Stimulated activated CD4-positive, alpha-beta T cell treated with anti-CD3 and anti-CD28 coated beads, Interleukin-1b, Interleukin-23, amount 100 ng/mL, for 4 hours (primary cell): ENCODE results near the gene RETREG3.
"Not testable (repeated sequence)": the region's sequence is repeated elsewhere in the genome, so short reads cannot be mapped to it uniquely, and the experiment has no call there.

Experiments
- DNase-seq, 2 donors: peaks; one replicate each; pipeline ENCODE4 v3.0.0-alpha.2; 2020; ENCODE audit warnings: low read depth in 2 of 2

RETREG3 gene

GRCh38 chr17:42573095-42573494, 36.1 kb downstream of the RETREG3 start:
- DNase-seq, result no peak

- no peak for DNase-seq
These were observed 37.5 kb downstream of the RETREG3 start for GRCh38 chr17:42571435-42572225.

- DNase-seq, result no peak
These were observed 40.6 kb downstream of the RETREG3 start for GRCh38 chr17:42568341-42569111.

GRCh38 chr17:42566883-42567573, 42.1 kb downstream of the RETREG3 start, which contains the start of gene MLX:
Gene MLX, plus strand, starts transcription at chr17:42567100. Its CDS starts 25 bp downstream, at chr17:42567125.
- DNase-seq, result peak; percentile 85 to 89

DNA sequence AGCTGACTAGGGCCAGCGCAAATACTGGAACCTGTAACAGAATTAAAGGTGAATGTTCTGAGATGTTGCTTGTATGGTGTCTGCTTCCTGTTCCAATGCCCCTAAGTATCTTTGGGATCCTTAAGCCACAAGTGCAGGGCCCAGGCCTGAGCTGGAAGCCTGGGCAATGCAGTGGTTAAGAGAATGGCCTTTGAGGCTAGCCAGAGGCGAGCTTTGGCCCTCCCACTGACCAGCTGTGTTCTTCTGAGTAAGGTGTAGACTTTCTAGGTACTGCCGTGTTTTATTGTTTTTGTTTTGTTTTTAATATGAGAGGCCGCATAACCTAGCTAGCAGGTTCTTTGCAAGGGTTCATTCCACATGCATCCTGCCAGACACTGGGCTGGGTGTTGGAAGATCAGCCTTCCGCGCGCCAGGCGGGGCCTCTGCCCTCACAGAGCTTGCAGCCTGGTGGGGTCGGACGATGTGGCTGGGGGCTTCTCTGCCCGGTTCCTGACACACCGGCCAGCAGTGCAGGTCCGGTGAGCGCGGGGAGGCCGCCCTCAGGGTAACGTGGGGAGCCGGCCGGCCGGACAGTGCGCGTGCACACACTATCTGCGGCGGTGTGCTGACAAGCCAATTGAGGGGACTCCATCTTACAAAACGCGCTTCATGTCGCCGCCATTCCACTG, 42.8 kb downstream of the RETREG3 start:
- no peak for DNase-seq

GRCh38 chr17:42565523-42566214, 43.5 kb downstream of the RETREG3 start:
- DNase-seq, result no peak

DNA sequence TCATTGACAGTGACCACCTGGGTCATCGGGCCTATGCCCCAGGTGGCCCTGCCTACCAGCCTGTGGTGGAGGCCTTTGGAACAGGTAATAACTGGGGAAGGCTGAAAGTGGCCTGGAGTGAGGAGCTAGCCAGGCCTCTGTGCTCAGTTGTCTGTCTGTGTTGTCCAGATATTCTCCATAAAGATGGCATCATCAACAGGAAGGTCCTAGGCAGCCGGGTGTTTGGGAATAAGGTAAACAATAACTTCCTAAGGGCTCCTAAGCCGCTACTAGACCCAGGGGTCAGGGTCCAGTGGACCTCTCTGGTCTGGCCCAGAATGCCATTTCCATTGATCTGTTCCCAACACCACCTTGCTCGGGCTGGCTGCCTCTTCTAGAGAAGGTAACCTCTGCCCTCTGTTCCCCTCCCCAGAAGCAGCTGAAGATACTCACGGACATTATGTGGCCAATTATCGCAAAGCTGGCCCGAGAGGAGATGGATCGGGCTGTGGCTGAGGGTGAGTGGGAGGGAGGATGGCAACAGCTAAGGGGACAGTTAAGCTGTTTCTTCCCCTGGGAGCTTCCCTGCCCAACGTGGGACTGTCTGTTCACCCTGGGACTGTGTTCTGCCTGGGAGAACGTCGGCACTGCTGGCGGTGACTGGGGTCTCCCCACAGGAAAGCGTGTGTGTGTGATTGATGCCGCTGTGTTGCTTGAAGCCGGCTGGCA, 44.2 kb downstream of the RETREG3 start:
- DNase-seq, result no peak

- no peak for DNase-seq
These were observed 45.2 kb downstream of the RETREG3 start for GRCh38 chr17:42563950-42564349.

GRCh38 chr17:42563543-42563942, 45.6 kb downstream of the RETREG3 start:
- DNase-seq, result no peak

GRCh38 chr17:42563143-42563509, 46.0 kb downstream of the RETREG3 start:
- DNase-seq, result no peak

DNA sequence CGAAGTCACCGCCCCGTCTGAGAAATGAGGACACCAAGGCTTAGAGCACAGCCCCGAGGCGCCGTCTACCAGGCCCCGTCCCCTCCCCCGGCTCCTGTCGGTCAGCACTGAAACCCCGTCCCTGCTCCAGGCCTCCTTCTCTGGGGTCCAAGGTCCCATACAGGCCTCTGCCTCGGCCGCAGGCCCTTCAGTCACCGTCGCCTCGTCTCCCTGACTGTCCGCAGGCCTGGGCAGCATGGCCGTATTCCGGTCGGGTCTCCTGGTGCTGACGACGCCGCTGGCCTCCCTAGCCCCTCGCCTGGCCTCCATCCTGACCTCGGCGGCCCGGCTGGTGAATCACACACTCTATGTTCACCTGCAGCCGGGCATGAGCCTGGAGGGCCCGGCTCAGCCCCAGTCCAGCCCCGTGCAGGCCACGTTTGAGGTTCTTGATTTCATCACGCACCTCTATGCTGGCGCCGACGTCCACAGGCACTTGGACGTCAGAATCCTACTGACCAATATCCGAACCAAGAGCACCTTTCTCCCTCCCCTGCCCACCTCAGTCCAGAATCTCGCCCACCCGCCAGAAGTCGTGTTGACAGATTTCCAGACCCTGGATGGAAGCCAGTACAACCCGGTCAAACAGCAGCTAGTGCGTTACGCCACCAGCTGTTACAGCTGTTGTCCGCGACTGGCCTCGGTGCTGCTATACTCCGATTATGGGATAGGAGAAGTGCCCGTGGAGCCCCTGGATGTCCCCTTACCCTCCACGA, 46.6 kb downstream of the RETREG3 start:
- no peak for DNase-seq

DNA sequence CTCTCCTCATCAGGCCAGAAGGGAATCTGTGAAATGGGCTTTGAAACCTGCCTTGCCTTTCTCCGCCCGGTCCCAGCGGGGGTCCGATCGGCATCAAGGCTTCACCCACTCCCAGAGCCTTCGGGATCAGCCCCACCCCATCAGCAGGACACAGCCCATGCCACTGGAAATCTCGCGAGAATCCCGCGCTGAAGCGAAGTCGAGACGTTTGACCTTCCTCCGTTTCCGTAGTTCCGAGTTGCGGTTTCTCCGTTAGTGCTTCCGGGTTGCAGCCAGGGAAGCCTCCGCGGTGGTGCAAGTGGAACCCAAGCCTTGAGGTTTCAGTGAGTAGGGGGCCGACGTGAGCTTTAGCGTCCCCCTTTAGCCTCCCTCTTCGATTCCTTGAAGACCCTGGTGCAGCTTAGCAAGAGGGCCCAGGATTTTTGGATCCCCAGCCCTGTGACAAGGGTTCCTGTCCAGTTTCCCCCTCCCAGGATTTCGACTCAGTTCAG, 47.2 kb downstream of the RETREG3 start, which contains the start of gene COASY:
COASY (plus strand) TSS at position 252 of the 491 bp plus-strand sequence. CDS start 475 bp downstream, outside the sequence.
- DNase-seq, result peak; percentile 86 to 91

DNA sequence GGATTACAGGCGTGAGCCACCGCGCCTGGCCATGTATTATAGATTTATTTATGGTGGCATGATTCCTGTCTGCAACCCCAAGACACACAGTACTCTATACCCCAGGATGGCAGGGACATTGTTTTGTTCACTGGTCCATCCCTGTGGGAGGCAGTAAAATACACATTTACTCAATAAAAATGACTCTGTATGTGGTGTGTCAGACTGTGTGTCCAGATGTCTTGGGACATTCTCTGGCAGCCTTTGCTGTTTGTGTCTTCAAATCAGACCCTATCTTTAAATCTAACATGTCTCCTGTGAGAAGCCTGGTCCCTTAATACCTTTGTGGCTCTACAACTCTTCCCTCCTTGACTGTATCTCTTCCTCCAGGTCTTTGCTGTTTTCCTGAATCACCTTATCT, 48.9 kb downstream of the RETREG3 start:
- no peak for DNase-seq

- no peak for DNase-seq
These were observed 50.1 kb downstream of the RETREG3 start for GRCh38 chr17:42559075-42559474.

DNA sequence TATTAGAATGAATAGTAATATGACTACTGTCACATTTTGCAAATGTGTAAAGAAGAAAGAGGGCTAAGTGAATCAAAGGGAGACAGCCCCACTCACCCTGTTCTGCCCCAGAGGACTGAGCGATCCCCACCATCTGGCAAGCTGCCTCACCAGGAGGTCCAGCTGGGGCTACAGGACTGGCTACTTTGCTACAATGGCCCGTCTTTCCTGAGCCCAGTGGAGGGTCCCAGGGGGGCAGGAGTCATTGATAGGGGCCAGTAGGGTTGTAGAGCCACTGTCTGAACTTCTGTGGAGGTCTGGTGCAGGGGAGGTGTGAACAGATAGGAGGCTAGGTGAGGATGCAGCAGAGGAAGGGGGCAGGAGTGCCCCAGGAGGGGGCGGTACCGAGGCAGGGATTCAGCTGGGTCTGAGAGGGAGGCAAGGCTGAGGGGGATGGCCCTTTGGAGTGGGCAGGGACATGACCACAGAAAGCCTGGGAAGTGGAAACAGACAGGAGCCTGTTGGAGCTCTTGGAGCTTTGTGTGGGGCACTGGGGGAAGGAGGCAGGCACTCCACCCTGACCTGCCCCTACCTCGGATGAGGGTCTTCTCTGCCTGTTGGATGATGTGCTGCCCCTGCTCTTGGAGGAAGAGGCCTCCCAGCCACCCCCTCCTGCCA, 53.1 kb downstream of the RETREG3 start:
- not testable (repeated sequence) for DNase-seq

GRCh38 chr17:42555122-42555622, 54.0 kb downstream of the RETREG3 start:
- DNase-seq, result no peak

GRCh38 chr17:42554250-42555121, 54.7 kb downstream of the RETREG3 start:
- DNase-seq, result peak in 1 of 2 donors; percentile 67

GRCh38 chr17:42553866-42554249, 55.3 kb downstream of the RETREG3 start:
- no peak for DNase-seq
